ENCODE measurements around the gene GJB4. TPM values are rescaled to one million over a fixed set of nuclear protein-coding genes. Genes with fewer than 3 reads are reported as not detected.

GJB4 gene
- polyA plus RNA-seq, 1 experiment, result not detected

GRCh38 chr1:34792868-34793727, 33.6 kb downstream of the GJB4 start, which contains the start of gene GJA4:
GJA4 (plus strand) TSS chr1:34792999; CDS start chr1:34794214, 1,215 bp downstream.
- CTCF ChIA-PET, result interaction anchor here (0.6 kb wide), 1 partner anchor 334 kb away, joined by 3 read pairs; no protein-coding TSS in a partner anchor
- Histone ChIP-seq H3K27me3 (ENCODE audit: control insufficient read depth, insufficient read depth, low read length) (peaks cover 15% of the 10 kb centered on the region), H3K4me3 (ENCODE audit: low read depth, low read length) (no peak within 1 kb of the TSS), H3K36me3 (ENCODE audit: control insufficient read depth, insufficient read depth, low read length) (no peaks in the 10 kb centered on the region)
- TF ChIP-seq, protein P1, sequence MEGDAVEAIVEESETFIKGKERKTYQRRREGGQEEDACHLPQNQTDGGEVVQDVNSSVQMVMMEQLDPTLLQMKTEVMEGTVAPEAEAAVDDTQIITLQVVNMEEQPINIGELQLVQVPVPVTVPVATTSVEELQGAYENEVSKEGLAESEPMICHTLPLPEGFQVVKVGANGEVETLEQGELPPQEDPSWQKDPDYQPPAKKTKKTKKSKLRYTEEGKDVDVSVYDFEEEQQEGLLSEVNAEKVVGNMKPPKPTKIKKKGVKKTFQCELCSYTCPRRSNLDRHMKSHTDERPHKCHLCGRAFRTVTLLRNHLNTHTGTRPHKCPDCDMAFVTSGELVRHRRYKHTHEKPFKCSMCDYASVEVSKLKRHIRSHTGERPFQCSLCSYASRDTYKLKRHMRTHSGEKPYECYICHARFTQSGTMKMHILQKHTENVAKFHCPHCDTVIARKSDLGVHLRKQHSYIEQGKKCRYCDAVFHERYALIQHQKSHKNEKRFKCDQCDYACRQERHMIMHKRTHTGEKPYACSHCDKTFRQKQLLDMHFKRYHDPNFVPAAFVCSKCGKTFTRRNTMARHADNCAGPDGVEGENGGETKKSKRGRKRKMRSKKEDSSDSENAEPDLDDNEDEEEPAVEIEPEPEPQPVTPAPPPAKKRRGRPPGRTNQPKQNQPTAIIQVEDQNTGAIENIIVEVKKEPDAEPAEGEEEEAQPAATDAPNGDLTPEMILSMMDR (IDR thresholded peaks at IDR 0.05; ENCODE audit: insufficient read depth, low read depth, low read length), result no peak
- no peak for DNase-seq (ENCODE audit: low read depth)
- POLR2A ChIA-PET, result no interaction called here

DNA sequence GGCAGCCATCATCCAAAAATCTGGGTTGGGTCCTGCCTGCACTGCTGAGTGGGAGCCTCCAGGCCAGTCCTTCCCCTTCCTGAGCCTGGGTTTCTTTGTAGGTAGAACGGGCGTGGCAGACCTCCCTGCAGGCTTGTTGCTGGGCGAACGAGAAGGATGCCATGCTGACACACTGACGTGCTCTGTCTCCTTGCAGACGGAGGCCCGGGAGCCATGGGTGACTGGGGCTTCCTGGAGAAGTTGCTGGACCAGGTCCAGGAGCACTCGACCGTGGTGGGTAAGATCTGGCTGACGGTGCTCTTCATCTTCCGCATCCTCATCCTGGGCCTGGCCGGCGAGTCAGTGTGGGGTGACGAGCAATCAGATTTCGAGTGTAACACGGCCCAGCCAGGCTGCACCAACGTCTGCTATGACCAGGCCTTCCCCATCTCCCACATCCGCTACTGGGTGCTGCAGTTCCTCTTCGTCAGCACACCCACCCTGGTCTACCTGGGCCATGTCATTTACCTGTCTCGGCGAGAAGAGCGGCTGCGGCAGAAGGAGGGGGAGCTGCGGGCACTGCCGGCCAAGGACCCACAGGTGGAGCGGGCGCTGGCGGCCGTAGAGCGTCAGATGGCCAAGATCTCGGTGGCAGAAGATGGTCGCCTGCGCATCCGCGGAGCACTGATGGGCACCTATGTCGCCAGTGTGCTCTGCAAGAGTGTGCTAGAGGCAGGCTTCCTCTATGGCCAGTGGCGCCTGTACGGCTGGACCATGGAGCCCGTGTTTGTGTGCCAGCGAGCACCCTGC, 34.7 kb downstream of the GJB4 start:
- DNase-seq (ENCODE audit: low read depth), result no peak
- CTCF ChIA-PET, result interaction anchor here (0.6 to 1.5 kb wide), 2 partner anchors 58 to 335 kb away, joined by 3 read pairs; no protein-coding TSS in a partner anchor
- Histone ChIP-seq H3K27me3 (ENCODE audit: control insufficient read depth, insufficient read depth, low read length) (peaks cover 15% of the 10 kb centered on the region), H3K36me3 (ENCODE audit: control insufficient read depth, insufficient read depth, low read length) (no peaks in the 10 kb centered on the region), H3K4me3 (ENCODE audit: low read depth, low read length) (no peak overlapping the region)
- TF ChIP-seq, protein P1 (IDR thresholded peaks at IDR 0.05; ENCODE audit: insufficient read depth, low read depth, low read length), result no peak
- POLR2A ChIA-PET, result no interaction called here

- Histone ChIP-seq H3K36me3 (ENCODE audit: control insufficient read depth, insufficient read depth, low read length) (no peaks in the 10 kb centered on the region), H3K27me3 (ENCODE audit: control insufficient read depth, insufficient read depth, low read length) (peaks cover 15% of the 10 kb centered on the region), H3K4me3 (ENCODE audit: low read depth, low read length) (no peak overlapping the region)
- DNase-seq (ENCODE audit: low read depth), result no peak
- ChIA-PET CTCF (interaction anchor here (1.5 kb wide), 1 partner anchor 58 kb away, joined by 3 read pairs; no protein-coding TSS in a partner anchor), POLR2A (no interaction called here)
- TF ChIP-seq, protein P1 (IDR thresholded peaks at IDR 0.05; ENCODE audit: insufficient read depth, low read depth, low read length), result no peak
Measured at GRCh38 chr1:34794790-34795180, 35.2 kb downstream of the GJB4 start.

- H3K4me3 ChIP-seq (ENCODE audit: low read depth, low read length), result no peak overlapping the region
- H3K27me3 ChIP-seq (ENCODE audit: control insufficient read depth, insufficient read depth, low read length), result peaks cover 15% of the 10 kb centered on the region
- CTCF ChIA-PET, result interaction anchor here (1.5 to 2.3 kb wide), 2 partner anchors 57 kb away, joined by 3 to 8 read pairs; no protein-coding TSS in a partner anchor
- TF ChIP-seq, protein P1 (IDR thresholded peaks at IDR 0.05; ENCODE audit: insufficient read depth, low read depth, low read length), result no peak
- no peaks in the 10 kb centered on the region for H3K36me3 ChIP-seq (ENCODE audit: control insufficient read depth, insufficient read depth, low read length)
- POLR2A ChIA-PET, result no interaction called here
- DNase-seq (ENCODE audit: low read depth), result no peak
Measured at GRCh38 chr1:34795916-34796315, 36.4 kb downstream of the GJB4 start.

GRCh38 chr1:34796990-34797389, 37.5 kb downstream of the GJB4 start:
- TF ChIP-seq, protein P1 (IDR thresholded peaks at IDR 0.05; ENCODE audit: insufficient read depth, low read depth, low read length), result no peak
- POLR2A ChIA-PET, result no interaction called here
- DNase-seq (ENCODE audit: low read depth), result no peak
- CTCF ChIA-PET, result interaction anchor here (2.0 to 2.3 kb wide), 2 partner anchors 9 to 56 kb away, joined by 8 to 13 read pairs; no protein-coding TSS in a partner anchor
- Histone ChIP-seq H3K4me3 (ENCODE audit: low read depth, low read length) (no peak overlapping the region), H3K36me3 (ENCODE audit: control insufficient read depth, insufficient read depth, low read length) (no peaks in the 10 kb centered on the region), H3K27me3 (ENCODE audit: control insufficient read depth, insufficient read depth, low read length) (peaks cover 12% of the 10 kb centered on the region)

Measured in BJ (cell line).